ENCODE measurements around the gene RNU5B-1.
"Not testable (repeated sequence)": the region's sequence is repeated elsewhere in the genome, so short reads cannot be mapped to it uniquely, and the experiment has no call there.

Gene RNU5B-1

DNA sequence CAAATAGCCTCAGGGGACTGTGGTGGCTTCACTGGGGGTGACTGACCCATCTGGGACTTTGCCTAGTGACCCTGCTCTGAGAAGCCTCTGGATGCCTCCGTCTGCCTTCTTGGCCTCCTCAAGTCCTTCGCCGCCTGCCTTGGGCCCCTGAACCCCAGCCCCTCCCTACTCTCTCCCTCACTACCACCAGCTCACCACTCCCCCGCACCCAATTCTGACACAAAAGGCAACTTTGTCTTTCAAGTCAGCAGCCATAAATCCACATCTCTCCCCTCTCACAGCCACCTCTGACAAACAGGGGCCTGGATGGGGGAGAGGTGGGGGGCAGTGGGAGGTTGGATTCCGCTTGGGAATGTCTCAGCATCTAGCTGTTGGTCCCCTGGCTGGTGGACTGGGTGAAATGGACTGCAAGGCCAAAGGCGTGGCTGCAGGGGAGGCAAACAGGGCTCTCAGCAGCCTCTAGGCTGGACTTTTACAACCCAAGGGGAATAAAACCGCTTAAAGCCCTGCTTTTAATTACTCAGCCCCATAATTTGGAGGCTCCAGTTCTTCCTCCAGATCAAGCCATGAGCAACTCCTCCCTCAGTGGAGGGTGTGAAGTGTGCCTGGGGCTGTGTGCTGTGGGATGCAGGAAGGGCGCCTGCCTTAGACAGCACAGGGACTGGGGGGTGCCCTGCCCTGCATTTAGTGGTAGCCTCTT, 39.9 kb downstream of the RNU5B-1 start:
- DNase-seq (ENCODE audit: low read depth), result no peak

- DNase-seq (ENCODE audit: low read depth), result no peak
Observed at GRCh38 chr15:65344914-65345275, 40.4 kb downstream of the RNU5B-1 start.

DNA sequence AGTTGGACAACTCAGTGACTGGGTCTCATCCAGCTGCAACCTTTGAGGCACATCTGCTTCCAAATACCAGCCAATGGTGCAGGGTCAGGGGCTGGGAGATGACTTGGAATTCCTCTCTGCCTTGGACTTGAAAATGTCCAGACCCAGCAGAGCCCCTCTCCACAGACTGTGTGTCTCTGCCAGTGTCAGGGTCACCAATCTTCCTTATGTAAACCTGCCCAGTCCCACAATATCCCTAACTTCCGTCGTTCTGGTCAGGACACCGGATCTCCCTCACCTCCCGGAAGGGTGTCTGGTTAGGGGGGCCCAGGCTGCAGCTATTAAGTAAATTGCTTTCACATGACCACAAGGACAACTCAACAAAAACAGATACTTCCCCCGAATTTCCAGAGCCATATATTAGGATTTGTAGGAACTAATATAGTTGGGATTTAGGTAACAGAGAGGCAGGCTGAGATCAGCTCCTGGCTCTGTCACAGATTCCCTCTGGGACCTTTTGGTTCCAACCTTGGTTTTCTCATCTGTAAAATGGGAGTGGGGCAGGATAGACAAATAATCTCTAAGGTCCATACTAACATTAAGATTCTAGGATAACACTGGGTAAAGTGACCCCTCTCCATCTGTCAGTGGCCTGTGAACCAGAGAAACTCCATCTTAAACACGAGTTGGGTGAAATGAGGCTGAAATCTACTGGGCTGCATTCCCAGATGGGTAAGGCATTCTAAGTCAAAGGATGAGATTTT, 42.5 kb downstream of the RNU5B-1 start:
- DNase-seq (ENCODE audit: low read depth), result no peak

DNA sequence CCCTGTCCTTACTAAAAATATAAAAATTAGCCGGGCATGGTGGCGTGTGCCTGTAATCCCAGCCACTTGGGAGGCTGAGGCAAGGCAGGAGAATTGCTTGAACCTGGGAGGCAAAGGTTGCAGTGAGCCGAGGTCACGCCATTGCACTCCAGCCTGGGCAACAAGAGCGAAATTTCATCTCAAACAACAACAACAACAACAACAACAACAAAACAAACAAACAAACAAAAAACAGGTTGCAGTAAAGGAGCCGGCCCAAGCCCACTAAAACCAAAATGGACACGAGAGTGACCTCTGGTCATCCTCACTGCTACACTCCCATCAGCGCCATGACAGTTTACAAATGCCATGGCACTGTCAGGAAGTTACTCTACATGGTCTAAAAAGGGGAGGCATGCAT, 43.3 kb downstream of the RNU5B-1 start:
- not testable (repeated sequence) for DNase-seq (ENCODE audit: low read depth)

- no peak for DNase-seq (ENCODE audit: low read depth)
Observed at GRCh38 chr15:65349338-65349737, 44.9 kb downstream of the RNU5B-1 start.

DNA sequence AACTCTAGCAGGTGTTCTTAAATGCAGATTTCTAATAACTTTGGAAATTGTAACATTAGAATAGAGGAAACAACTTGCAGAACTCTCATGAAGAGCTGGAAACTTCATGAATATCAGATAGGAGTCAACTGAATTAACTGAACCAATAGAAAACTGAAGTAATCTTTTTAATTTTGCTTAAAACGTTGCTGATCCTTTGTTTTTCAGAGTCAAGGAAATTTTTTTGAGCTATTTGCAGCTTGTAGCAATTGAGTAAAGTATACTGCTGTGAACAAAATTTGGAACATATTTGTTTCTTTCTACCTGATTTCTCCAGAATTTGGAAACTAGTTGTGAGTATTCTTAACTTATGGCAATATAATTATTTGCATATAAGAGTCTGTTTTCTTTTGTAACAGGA, 47.5 kb downstream of the RNU5B-1 start:
- DNase-seq (ENCODE audit: low read depth), result not testable (repeated sequence)
